ENCODE measurements around the gene ZNF736. TPM values are rescaled to one million over a fixed set of nuclear protein-coding genes. Genes with fewer than 3 reads are reported as not detected.
"Not testable (repeated sequence)": the region's sequence is repeated elsewhere in the genome, so short reads cannot be mapped to it uniquely, and the experiment has no call there.

The ZNF736 gene
- total and polyA plus RNA-seq, 2 experiments from 2014 or later: 2.6 to 14.2 TPM

- TF ChIP-seq, protein P1, sequence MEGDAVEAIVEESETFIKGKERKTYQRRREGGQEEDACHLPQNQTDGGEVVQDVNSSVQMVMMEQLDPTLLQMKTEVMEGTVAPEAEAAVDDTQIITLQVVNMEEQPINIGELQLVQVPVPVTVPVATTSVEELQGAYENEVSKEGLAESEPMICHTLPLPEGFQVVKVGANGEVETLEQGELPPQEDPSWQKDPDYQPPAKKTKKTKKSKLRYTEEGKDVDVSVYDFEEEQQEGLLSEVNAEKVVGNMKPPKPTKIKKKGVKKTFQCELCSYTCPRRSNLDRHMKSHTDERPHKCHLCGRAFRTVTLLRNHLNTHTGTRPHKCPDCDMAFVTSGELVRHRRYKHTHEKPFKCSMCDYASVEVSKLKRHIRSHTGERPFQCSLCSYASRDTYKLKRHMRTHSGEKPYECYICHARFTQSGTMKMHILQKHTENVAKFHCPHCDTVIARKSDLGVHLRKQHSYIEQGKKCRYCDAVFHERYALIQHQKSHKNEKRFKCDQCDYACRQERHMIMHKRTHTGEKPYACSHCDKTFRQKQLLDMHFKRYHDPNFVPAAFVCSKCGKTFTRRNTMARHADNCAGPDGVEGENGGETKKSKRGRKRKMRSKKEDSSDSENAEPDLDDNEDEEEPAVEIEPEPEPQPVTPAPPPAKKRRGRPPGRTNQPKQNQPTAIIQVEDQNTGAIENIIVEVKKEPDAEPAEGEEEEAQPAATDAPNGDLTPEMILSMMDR (conservative IDR thresholded peaks at IDR 0.05; ENCODE audit: low read depth in 2 of 2): no peak
- TF ChIP-seq, protein P2, sequence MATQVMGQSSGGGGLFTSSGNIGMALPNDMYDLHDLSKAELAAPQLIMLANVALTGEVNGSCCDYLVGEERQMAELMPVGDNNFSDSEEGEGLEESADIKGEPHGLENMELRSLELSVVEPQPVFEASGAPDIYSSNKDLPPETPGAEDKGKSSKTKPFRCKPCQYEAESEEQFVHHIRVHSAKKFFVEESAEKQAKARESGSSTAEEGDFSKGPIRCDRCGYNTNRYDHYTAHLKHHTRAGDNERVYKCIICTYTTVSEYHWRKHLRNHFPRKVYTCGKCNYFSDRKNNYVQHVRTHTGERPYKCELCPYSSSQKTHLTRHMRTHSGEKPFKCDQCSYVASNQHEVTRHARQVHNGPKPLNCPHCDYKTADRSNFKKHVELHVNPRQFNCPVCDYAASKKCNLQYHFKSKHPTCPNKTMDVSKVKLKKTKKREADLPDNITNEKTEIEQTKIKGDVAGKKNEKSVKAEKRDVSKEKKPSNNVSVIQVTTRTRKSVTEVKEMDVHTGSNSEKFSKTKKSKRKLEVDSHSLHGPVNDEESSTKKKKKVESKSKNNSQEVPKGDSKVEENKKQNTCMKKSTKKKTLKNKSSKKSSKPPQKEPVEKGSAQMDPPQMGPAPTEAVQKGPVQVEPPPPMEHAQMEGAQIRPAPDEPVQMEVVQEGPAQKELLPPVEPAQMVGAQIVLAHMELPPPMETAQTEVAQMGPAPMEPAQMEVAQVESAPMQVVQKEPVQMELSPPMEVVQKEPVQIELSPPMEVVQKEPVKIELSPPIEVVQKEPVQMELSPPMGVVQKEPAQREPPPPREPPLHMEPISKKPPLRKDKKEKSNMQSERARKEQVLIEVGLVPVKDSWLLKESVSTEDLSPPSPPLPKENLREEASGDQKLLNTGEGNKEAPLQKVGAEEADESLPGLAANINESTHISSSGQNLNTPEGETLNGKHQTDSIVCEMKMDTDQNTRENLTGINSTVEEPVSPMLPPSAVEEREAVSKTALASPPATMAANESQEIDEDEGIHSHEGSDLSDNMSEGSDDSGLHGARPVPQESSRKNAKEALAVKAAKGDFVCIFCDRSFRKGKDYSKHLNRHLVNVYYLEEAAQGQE (IDR thresholded peaks at IDR 0.05; ENCODE audit: unreplicated experiment): no peak
- TF ChIP-seq, protein P3, sequence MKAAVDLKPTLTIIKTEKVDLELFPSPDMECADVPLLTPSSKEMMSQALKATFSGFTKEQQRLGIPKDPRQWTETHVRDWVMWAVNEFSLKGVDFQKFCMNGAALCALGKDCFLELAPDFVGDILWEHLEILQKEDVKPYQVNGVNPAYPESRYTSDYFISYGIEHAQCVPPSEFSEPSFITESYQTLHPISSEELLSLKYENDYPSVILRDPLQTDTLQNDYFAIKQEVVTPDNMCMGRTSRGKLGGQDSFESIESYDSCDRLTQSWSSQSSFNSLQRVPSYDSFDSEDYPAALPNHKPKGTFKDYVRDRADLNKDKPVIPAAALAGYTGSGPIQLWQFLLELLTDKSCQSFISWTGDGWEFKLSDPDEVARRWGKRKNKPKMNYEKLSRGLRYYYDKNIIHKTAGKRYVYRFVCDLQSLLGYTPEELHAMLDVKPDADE (IDR thresholded peaks at IDR 0.05): no peak
- no peak for TF ChIP-seq CREB1 (CRISPR knock-in tag; IDR thresholded peaks at IDR 0.05; ENCODE audit: low read depth)
- no peak for TF ChIP-seq JUNB (IDR thresholded peaks at IDR 0.05; ENCODE audit: unreplicated experiment)
These were observed 805 bp downstream of the ZNF736 start (continued) for GRCh38 chr7:64314566-64314965.

DNA sequence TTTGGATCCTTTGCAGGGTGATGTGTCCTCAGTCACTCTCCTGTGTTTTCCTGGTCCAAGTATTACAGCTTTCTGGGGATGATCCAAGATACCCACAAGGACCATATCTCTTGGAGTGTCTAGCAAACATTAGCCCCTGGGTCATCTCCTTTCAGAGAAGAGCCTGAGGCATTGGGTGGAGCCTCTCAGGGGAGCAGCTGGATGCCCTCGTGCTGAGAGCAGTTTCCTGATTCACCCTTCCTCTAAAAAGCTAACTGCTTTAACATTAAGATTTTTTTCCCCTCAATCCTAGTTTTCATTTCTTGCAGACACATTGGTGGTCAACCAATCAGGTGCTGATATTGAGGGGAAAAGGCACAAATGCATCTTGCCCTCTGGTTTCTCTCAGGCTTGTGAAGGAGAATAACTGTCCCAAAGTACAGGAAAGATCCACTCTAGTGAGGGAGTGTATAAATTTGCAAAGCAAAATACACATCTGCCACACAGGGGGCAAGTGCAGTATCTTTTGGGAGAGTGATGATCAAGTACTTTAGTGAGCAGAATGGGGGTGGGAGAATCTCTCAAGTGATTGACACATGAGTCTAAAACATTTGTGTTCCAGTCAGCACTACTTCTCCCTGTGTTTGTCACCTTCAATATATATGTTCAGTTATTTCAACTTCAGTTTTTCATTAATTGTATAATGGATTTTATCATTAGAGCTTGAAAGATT, 2.4 kb downstream of the ZNF736 start:
- peaks cover 19% of the 10 kb centered on the region for H3K36me3 Mint-ChIP-seq (ENCODE audit: low read depth)
- H3K4me3 ChIP-seq: not testable (repeated sequence)

More for the DNA sequence above, 2.4 kb downstream of the ZNF736 start:
- H4K20me1 ChIP-seq (replicated peaks; ENCODE audit: insufficient read depth); H3K9me2 ChIP-seq (ENCODE audit: insufficient read depth); H3K36me3 ChIP-seq (ENCODE audit: insufficient read depth); DNase-seq (ENCODE audit: low spot score); H3K27ac Mint-ChIP-seq; H3K27ac ChIP-seq (ENCODE audit: low read depth); H3F3A ChIP-seq (replicated peaks; ENCODE audit: low read depth); H3K27me3 ChIP-seq (ENCODE audit: insufficient read depth); H3K4me1 Mint-ChIP-seq; H3K27me3 Mint-ChIP-seq (ENCODE audit: insufficient read depth, low read depth, poor library complexity); H2AFZ ChIP-seq; ATAC-seq; H3K4me1 ChIP-seq (ENCODE audit: insufficient read depth): not testable (repeated sequence)
- Mint-ChIP-seq H3K4me3 (peak overlapping the region; percentile 43; the same call in 2 of the 3 replicates), H3K9me3 (peaks cover 72% of the 10 kb centered on the region)
- H3K4me2 ChIP-seq: peak overlapping the region; percentile 75; the same call in 1 of the 2 replicates
- H3K79me2 ChIP-seq (replicated peaks; ENCODE audit: insufficient read depth): peaks cover 64% of the 10 kb centered on the region

All from GM23338 (cell line).